Measurements from ENCODE around the gene MATN3. TPM values are rescaled to one million over a fixed set of nuclear protein-coding genes. Genes with fewer than 3 reads are reported as not detected.

MATN3 gene
- total and polyA plus RNA-seq, 2 of the 13 experiments (the other 11 are each of a cell fraction or from before 2014, with no cell fraction given) = 36.1 to 208 TPM

DNA sequence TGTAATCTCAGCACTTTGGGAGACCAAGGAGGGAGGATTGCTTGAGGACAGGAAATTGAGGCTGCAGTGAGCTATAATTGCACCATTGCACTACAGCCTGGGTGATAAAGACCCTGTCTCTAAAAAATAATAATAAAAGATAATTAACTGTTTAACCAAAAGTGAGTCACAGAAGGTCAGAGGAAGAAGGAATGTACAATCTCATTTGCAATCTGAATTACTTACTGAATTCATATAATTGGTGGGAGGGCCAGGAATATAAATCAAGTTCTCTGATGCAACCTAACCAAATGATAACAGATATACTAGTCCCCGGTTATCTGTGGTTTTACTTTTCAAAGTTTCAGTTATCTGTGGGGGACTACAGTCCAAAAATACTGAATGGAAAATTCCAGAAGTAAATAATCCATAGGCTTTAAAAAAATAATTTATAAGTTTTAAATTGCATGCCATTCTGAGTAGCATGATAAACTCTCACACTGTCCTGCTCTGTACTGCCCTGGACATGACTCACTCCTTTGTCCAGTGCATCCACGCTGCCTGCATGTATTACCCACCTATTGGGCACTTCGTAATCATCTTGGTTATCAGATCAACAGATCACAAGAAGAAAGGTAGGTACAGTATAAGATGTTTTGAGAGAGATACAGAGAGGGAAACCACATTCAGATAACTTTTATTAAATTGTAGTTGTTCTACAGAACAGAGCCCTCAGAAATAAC lies 12.8 kb upstream of the MATN3 start:
- ChIA-PET POLR2A (no interaction called here), CTCF (ENCODE audit: low intra/inter-chr PET ratio, low total read pairs) (interaction anchor here (0.6 kb wide), 1 partner anchor 68 kb away, joined by 3 read pairs; no protein-coding TSS in a partner anchor)
- TF ChIP-seq ZBTB14 (CRISPR knock-in tag; IDR thresholded peaks at IDR 0.05) = no peak
- TF ChIP-seq FOSL2 (CRISPR knock-in tag; IDR thresholded peaks at IDR 0.05) = peak; percentile 60
- TF ChIP-seq, protein P1, sequence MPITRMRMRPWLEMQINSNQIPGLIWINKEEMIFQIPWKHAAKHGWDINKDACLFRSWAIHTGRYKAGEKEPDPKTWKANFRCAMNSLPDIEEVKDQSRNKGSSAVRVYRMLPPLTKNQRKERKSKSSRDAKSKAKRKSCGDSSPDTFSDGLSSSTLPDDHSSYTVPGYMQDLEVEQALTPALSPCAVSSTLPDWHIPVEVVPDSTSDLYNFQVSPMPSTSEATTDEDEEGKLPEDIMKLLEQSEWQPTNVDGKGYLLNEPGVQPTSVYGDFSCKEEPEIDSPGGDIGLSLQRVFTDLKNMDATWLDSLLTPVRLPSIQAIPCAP (CRISPR knock-in tag; IDR thresholded peaks at IDR 0.05; ENCODE audit: low read depth) = no peak
- no peak for TF ChIP-seq ZNF879 (CRISPR knock-in tag; IDR thresholded peaks at IDR 0.05)
- intact Hi-C loops (cut with micrococcal nuclease; ENCODE audit: unreplicated experiment) = no loop called here
- Histone ChIP-seq H3K36me3 (replicated peaks in 1 of 2; ENCODE audit: control insufficient read depth in 1 of 2, insufficient read depth in 2 of 2, low read length in 2 of 2) (peaks cover 3% of the 10 kb centered on the region in 2 experiments; a peak in 3 of 5 replicates), H3K9me3 (ENCODE audit: low read length) (peaks cover 19% of the 10 kb centered on the region), H3K79me2 (ENCODE audit: insufficient read depth, low read length) (no peaks in the 10 kb centered on the region), H3K4me3 (replicated peaks in 1 of 3; ENCODE audit: insufficient read depth in 1 of 3, low read depth in 2 of 3, low read length in 3 of 3) (no peak overlapping the region), H3K4me2 (ENCODE audit: low read depth, low read length) (no peak overlapping the region), H2AFZ (ENCODE audit: low read length) (no peak overlapping the region), H3K9ac (ENCODE audit: insufficient read depth, low read depth, low read length) (no peak overlapping the region), H3K4me1 (ENCODE audit: insufficient read depth, low read length) (peaks cover 33% of the 10 kb centered on the region), H4K20me1 (ENCODE audit: insufficient read depth, low read length) (no peaks in the 10 kb centered on the region), H3K27ac (ENCODE audit: extremely low read length, insufficient read depth, low read length) (no peak overlapping the region), H3K27me3 (ENCODE audit: control insufficient read depth in 1 of 2, insufficient read depth in 2 of 2, low read length in 2 of 2) (no peaks in the 10 kb centered on the region)
- in situ Hi-C loops (cut with HindIII; ENCODE audit: extremely low pct_ligation_motif_present, low pct_unique_long_range_greater_than_20kb) = no loop called here
- DNase-seq (ENCODE audit: low spot score) = no peak
- BruUV-seq (replicated peaks) = no TSS peak
- ATAC-seq = no peak
- 94% methylated on average over 3 of the region's 3 CpGs for WGBS (ENCODE audit: low lambda C conversion rate)
- no peak for FAIRE-seq

DNA sequence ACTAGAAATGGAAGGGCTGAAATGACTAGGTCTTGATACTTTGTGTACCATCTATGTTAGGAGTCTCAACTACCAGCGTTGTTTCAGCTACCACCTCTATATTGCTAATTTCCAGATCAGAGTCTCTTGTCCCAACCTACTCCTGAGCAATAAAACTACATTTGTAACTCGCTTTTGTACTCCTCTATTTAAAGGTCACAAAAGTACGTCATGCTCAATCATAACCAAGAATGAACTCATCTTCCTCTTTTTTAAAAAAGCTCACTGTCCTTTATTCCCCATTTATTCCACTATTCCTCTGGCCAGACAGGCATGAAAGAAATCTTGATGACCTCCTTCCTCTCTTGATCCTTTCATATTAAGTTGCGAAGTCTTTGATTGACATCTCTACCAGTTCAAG lies 11.2 kb upstream of the MATN3 start:
- POLR2A ChIA-PET = no interaction called here
- no peak for FAIRE-seq
- DNase-seq (ENCODE audit: low spot score) = no peak

More for the DNA sequence above, 11.2 kb upstream of the MATN3 start:
- intact Hi-C loops (cut with micrococcal nuclease; ENCODE audit: unreplicated experiment) = no loop called here
- Histone ChIP-seq H3K27ac (ENCODE audit: extremely low read length, insufficient read depth, low read length) (no peak overlapping the region), H2AFZ (ENCODE audit: low read length) (no peak overlapping the region), H3K27me3 (ENCODE audit: control insufficient read depth in 1 of 2, insufficient read depth in 2 of 2, low read length in 2 of 2) (no peaks in the 10 kb centered on the region), H3K4me1 (ENCODE audit: insufficient read depth, low read length) (peaks cover 33% of the 10 kb centered on the region), H3K36me3 (replicated peaks in 1 of 2; ENCODE audit: control insufficient read depth in 1 of 2, insufficient read depth in 2 of 2, low read length in 2 of 2) (peaks cover 0 to 1% of the 10 kb centered on the region in 2 experiments; a peak in 2 of 5 replicates), H3K4me3 (replicated peaks in 1 of 3; ENCODE audit: insufficient read depth in 1 of 3, low read depth in 2 of 3, low read length in 3 of 3) (no peak overlapping the region), H3K4me2 (ENCODE audit: low read depth, low read length) (no peak overlapping the region), H3K9me3 (ENCODE audit: low read length) (peaks cover 25% of the 10 kb centered on the region), H3K9ac (ENCODE audit: insufficient read depth, low read depth, low read length) (no peak overlapping the region), H3K79me2 (ENCODE audit: insufficient read depth, low read length) (no peaks in the 10 kb centered on the region), H4K20me1 (ENCODE audit: insufficient read depth, low read length) (no peaks in the 10 kb centered on the region)
- in situ Hi-C loops (cut with HindIII; ENCODE audit: extremely low pct_ligation_motif_present, low pct_unique_long_range_greater_than_20kb) = no loop called here
- ATAC-seq = no peak
- no peak for TF ChIP-seq PBX2 (CRISPR knock-in tag; IDR thresholded peaks at IDR 0.05)
- 93% methylated on average over 4 of the region's 4 CpGs for WGBS (ENCODE audit: low lambda C conversion rate)
- CTCF ChIA-PET (ENCODE audit: low intra/inter-chr PET ratio, low total read pairs) = no interaction called here
- BruUV-seq (replicated peaks) = no TSS peak

All from HepG2 (cell line).